RWPE2 (cell line): ENCODE results near the gene ABL2.

ENCODE experiments used
- ATAC-seq: fragments of 200-7000 bp; cut with Tn5 transposase; 3 replicates; pipeline ENCODE4 v1.9.1; 2021; ENCODE audit warnings: low read depth
- DNase-seq: peaks from one replicate; pipeline ENCODE4 v3.0.0-alpha.2; 2020; ENCODE audit warnings: low spot score
- H3K27ac ChIP-seq: fragments of 450-650 bp; 2 replicates; pipeline ENCODE4 v1.5.1; 2017; ENCODE audit warnings: mild to moderate bottlenecking; ENCODE audit not compliant: poor library complexity, severe bottlenecking
- H3K27me3 ChIP-seq: fragments of 250-450 bp; sonication (Bioruptor Pico); 2 replicates; pipeline ENCODE4 v1.5.1; 2021; ENCODE audit warnings: mild to moderate bottlenecking, moderate library complexity; ENCODE audit not compliant: insufficient read depth, poor library complexity, severe bottlenecking
- H3K36me3 ChIP-seq: fragments of 250-450 bp; sonication (Bioruptor Pico); 2 replicates; pipeline ENCODE4 v1.5.1; 2020; ENCODE audit warnings: low read depth, mild to moderate bottlenecking, moderate library complexity
- H3K4me1 ChIP-seq: fragments of 250-450 bp; sonication (Bioruptor Pico); 2 replicates; pipeline ENCODE4 v1.5.1; 2021; ENCODE audit warnings: mild to moderate bottlenecking, moderate library complexity; ENCODE audit not compliant: insufficient read depth, poor library complexity, severe bottlenecking
- H3K4me3 ChIP-seq: fragments of 250-450 bp; sonication (Bioruptor Pico); 2 replicates; pipeline ENCODE4 v1.5.1; 2021; ENCODE audit warnings: mild to moderate bottlenecking, moderate library complexity; ENCODE audit not compliant: severe bottlenecking
- H3K9me3 ChIP-seq: fragments of 250-450 bp; sonication (Bioruptor Pico); 2 replicates; pipeline ENCODE4 v1.5.1; 2021; ENCODE audit warnings: mild to moderate bottlenecking, moderate library complexity; ENCODE audit not compliant: severe bottlenecking
- CTCF ChIP-seq: fragments of 450-650 bp; IDR thresholded peaks from one replicate; pipeline ENCODE4 v1.5.1; 2017; ENCODE audit warnings: mild to moderate bottlenecking, moderate library complexity; ENCODE audit not compliant: poor library complexity, severe bottlenecking

The ABL2 gene

GRCh38 chr1:179107706-179108629 is 121.5 kb downstream of the ABL2 start:
- DNase-seq (no peak), ATAC-seq (no peak)
- Histone ChIP-seq H3K27me3 (no peaks in the 10 kb centered on the region), H3K4me3 (no peak overlapping the region), H3K27ac (no peak overlapping the region), H3K4me1 (no peaks in the 10 kb centered on the region), H3K36me3 (peaks cover 89% of the 10 kb centered on the region), H3K9me3 (no peaks in the 10 kb centered on the region)
- TF ChIP-seq CTCF: no peak

- H3K27me3 ChIP-seq: no peaks in the 10 kb centered on the region
- H3K36me3 ChIP-seq: peaks cover 80% of the 10 kb centered on the region
- TF ChIP-seq CTCF: peak; percentile 52
- no peak overlapping the region for H3K27ac ChIP-seq
- no peak overlapping the region for H3K4me3 ChIP-seq
- ATAC-seq: peak; percentile 64; the same call in 2 of the 3 replicates
- no peaks in the 10 kb centered on the region for H3K9me3 ChIP-seq
- no peak for DNase-seq
- H3K4me1 ChIP-seq: no peaks in the 10 kb centered on the region
These were observed 124.1 kb downstream of the ABL2 start for GRCh38 chr1:179105393-179105792.

DNA sequence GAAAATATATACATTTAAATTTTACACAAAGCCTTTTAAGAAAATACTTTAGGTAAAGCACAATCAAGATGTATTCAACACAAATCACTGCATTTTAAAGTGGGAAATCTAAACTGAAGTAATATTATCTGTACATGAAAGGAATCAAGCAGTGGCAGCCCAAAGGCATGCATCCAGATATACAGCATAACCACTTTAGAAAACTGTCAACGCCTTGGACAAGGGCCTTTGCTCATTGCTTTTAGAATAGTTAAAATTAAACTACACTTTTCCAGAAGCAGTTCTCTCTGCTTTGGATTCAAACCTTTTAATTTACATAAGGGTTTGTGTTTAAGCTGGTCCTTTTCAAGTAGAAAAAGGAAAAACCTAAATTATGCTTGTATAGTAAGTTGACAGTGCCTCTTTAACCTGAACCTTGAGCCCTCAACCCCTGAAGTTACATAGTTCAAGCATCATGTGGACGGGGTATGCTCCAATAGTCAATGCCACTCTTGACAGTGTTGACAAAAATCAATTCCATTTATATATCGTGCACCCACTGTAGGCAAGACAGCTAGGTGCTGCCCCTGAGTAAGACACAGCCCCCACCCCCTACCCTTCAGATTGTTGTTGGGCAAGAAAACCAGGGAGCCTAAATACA is 124.7 kb downstream of the ABL2 start:
- no peaks in the 10 kb centered on the region for H3K9me3 ChIP-seq
- no peak for TF ChIP-seq CTCF
- no peaks in the 10 kb centered on the region for H3K4me1 ChIP-seq
- peaks cover 80% of the 10 kb centered on the region for H3K36me3 ChIP-seq
- no peak for DNase-seq
- no peak for ATAC-seq
- no peak overlapping the region for H3K27ac ChIP-seq
- no peak overlapping the region for H3K4me3 ChIP-seq
- H3K27me3 ChIP-seq: no peaks in the 10 kb centered on the region

DNA sequence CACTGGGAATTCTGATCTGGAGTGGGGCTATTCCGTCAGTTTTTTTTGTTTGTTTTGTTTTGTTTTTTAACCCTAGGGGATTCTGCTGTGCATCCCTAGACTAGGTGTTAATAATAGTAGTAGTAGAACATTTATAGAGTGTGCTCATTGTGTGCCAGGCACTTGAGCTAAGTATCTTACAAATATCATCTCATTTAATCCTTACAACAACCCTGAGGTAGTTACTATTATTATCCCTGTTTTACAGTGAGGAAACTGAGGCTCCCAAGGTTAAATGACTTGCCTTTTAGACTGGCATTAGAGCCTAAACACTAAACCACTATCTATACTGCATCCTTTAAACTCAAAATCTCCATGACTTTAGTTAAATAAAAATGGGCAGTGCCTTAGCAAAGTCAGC is 125.5 kb downstream of the ABL2 start:
- TF ChIP-seq CTCF: no peak
- no peak for ATAC-seq
- Histone ChIP-seq H3K27ac (no peak overlapping the region), H3K4me1 (no peaks in the 10 kb centered on the region), H3K36me3 (peaks cover 79% of the 10 kb centered on the region), H3K4me3 (no peak overlapping the region), H3K9me3 (no peaks in the 10 kb centered on the region), H3K27me3 (no peaks in the 10 kb centered on the region)
- DNase-seq: no peak
